Liver (tissue), 9 donors: Measurements from ENCODE around the gene GPR87. TPM values are rescaled to one million over a fixed set of nuclear protein-coding genes. Genes with fewer than 3 reads are reported as not detected.

Experiments
- DNase-seq: peaks from one replicate; pipeline ENCODE4 v3.0.0-alpha.2; 2017; ENCODE audit warnings: low spot score
- H3K27ac ChIP-seq, 2 donors: one replicate each; pipeline ENCODE4 v1.7.0; 2013; ENCODE audit warnings: inconsistent platforms in 2 of 2, low read length in 2 of 2, control low read depth in 1 of 2, low read depth in 1 of 2, mild to moderate bottlenecking in 1 of 2
- H3K27me3 ChIP-seq, 4 donors: one replicate each; pipeline versions ENCODE4 v1.6.1 to v1.7.0; 2013; ENCODE audit warnings: low read length in 3 of 4, inconsistent platforms in 1 of 4, mild to moderate bottlenecking in 1 of 4, moderate library complexity in 1 of 4; ENCODE audit not compliant: control insufficient read depth in 4 of 4, insufficient read depth in 4 of 4
- H3K36me3 ChIP-seq, 4 donors: one replicate each; pipeline versions ENCODE4 v1.6.1 to v1.7.0; 2013; ENCODE audit warnings: low read length in 3 of 4, mild to moderate bottlenecking in 3 of 4, low read depth in 1 of 4, moderate library complexity in 1 of 4; ENCODE audit not compliant: control insufficient read depth in 4 of 4, insufficient read depth in 3 of 4
- H3K4me1 ChIP-seq, 4 donors: one replicate each; pipeline versions ENCODE4 v1.6.1 to v1.7.0; 2013; ENCODE audit warnings: low read length in 3 of 4, mild to moderate bottlenecking in 3 of 4, moderate library complexity in 1 of 4; ENCODE audit not compliant: control insufficient read depth in 4 of 4, insufficient read depth in 4 of 4
- H3K4me3 ChIP-seq, 3 donors: one replicate each; pipeline versions ENCODE4 v1.6.1 to v1.7.0; 2013; ENCODE audit warnings: low read length in 3 of 3, control low read depth in 1 of 3, low read depth in 1 of 3, mild to moderate bottlenecking in 1 of 3
- H3K9ac ChIP-seq, 2 donors: one replicate each; pipeline ENCODE4 v1.7.0; 2013; ENCODE audit warnings: low read length in 2 of 2, mild to moderate bottlenecking in 2 of 2, moderate library complexity in 2 of 2, control low read depth in 1 of 2, low read depth in 1 of 2
- H3K9me3 ChIP-seq, 4 donors: one replicate each; pipeline versions ENCODE4 v1.6.1 to v1.7.0; 2013; ENCODE audit warnings: low read length in 3 of 4; ENCODE audit not compliant: control insufficient read depth in 4 of 4
- EGR1 ChIP-seq, 2 donors: IDR thresholded peaks; 2 replicates each; pipeline ENCODE4 v1.6.1; 2016 to 2018; ENCODE audit warnings: antibody characterized with exemption in 2 of 2, low read depth in 2 of 2
- FOXA2 ChIP-seq: IDR thresholded peaks from 2 replicates; pipeline ENCODE4 v1.6.1; 2016; ENCODE audit warnings: antibody characterized with exemption
- JUND ChIP-seq, 2 donors: IDR thresholded peaks; 2 replicates each; pipeline ENCODE4 v1.6.1; 2016; ENCODE audit warnings: antibody characterized with exemption in 2 of 2
- MAX ChIP-seq: IDR thresholded peaks from 2 replicates; pipeline ENCODE4 v1.6.1; 2016; ENCODE audit warnings: antibody characterized with exemption
- NR2F2 ChIP-seq: IDR thresholded peaks from 2 replicates; pipeline ENCODE4 v1.6.1; 2016; ENCODE audit warnings: antibody characterized with exemption
- RAD21 ChIP-seq, 2 donors: IDR thresholded peaks; 2 replicates each; pipeline ENCODE4 v1.6.1; 2016; ENCODE audit warnings: antibody characterized with exemption in 2 of 2, mild to moderate bottlenecking in 2 of 2
- REST ChIP-seq: IDR thresholded peaks from 2 replicates; pipeline ENCODE4 v1.6.1; 2016; ENCODE audit warnings: antibody characterized with exemption, mild to moderate bottlenecking
- RXRA ChIP-seq, 2 donors: IDR thresholded peaks; 2 replicates each; pipeline ENCODE4 v1.6.1; 2017 to 2018; ENCODE audit warnings: antibody characterized with exemption in 2 of 2, mild to moderate bottlenecking in 1 of 2
- SP1 ChIP-seq: IDR thresholded peaks from 2 replicates; pipeline ENCODE4 v1.6.1; 2018; ENCODE audit warnings: antibody characterized with exemption, mild to moderate bottlenecking
- TAF1 ChIP-seq: conservative IDR thresholded peaks from 2 replicates; pipeline ENCODE4 v1.6.1; 2016; ENCODE audit warnings: antibody characterized with exemption, mild to moderate bottlenecking
- YY1 ChIP-seq: IDR thresholded peaks from 2 replicates; pipeline ENCODE4 v1.6.1; 2016; ENCODE audit warnings: antibody characterized with exemption, mild to moderate bottlenecking
- ZBTB33 ChIP-seq: IDR thresholded peaks from 2 replicates; pipeline ENCODE4 v1.6.1; 2016; ENCODE audit warnings: antibody characterized with exemption
- WGBS: extraction: QIAGEN DNeasy Blood & Tissue Kit; methylation state at CpG from one replicate; pipeline ENCODE4 v1.1.7; 2013; 5-methylcytosine and 5-hydroxymethylcytosine counted together
- polyA plus RNA-seq, 2 donors: library from polyadenylated mRNA; stranded (reverse) in 1 of 2; unstranded in 1 of 2; fragments of 200-250 nt in 1 of 2; fragments of >200 nt in 1 of 2; fragmentation: Nextera tagmentation in 1 of 2; extraction: Ambion mirVana in 1 of 2; gene quantifications; one replicate each; pipeline versions ENCODE4 v1.2.1 to v1.2.3, GENCODE V29; 2013 to 2015
- total RNA-seq, 2 donors: library from RNA; depleted of rRNA; stranded (reverse); fragments of >200 nt; gene quantifications; one replicate each; pipeline ENCODE4 v1.2.3, GENCODE V29; 2014
- TF ChIP-seq, protein P1 (sequence below): fragments of 150-350 bp; IDR thresholded peaks from 2 replicates; pipeline ENCODE4 v1.5.1; 2017; ENCODE audit warnings: improper control_type of control experiment, low read depth, low read length; ENCODE audit not compliant: missing input control
- donor health status: healthy.
- donor health status: healthy.
- donor health status: healthy.
- donor health status: healthy.
- donor health status: healthy.

GPR87 gene
- total and polyA plus RNA-seq, 4 donors, result not detected

- Histone ChIP-seq H3K36me3 (no peaks in the 10 kb centered on the region), H3K4me3 (no peak overlapping the region), H3K27ac (no peak overlapping the region), H3K4me1 (peaks cover 0 to 1% (median 0%) of the 10 kb centered on the region in 4 donors), H3K9ac (no peak overlapping the region), H3K27me3 (no peaks in the 10 kb centered on the region), H3K9me3 (no peaks in the 10 kb centered on the region)
- TF ChIP-seq EGR1 (IDR thresholded peaks at IDR 0.05; ENCODE audit: low read depth in 2 of 2), result no peak
- TF ChIP-seq MAX, result no peak
- TF ChIP-seq NR2F2, result no peak
- no peak for TF ChIP-seq TAF1
- TF ChIP-seq ZBTB33, result no peak
- no peak for TF ChIP-seq REST
- TF ChIP-seq RAD21 (IDR thresholded peaks at IDR 0.05), result no peak
- TF ChIP-seq SP1, result no peak
- TF ChIP-seq FOXA2, result no peak
- no peak for TF ChIP-seq RXRA (IDR thresholded peaks at IDR 0.05)
- TF ChIP-seq YY1, result no peak
- WGBS, result 90% methylated on average over 1 of the region's 1 CpG
- DNase-seq, result no peak
Observed at GRCh38 chr3:151256749-151257148, 59.9 kb downstream of the GPR87 start.

- no peak overlapping the region for H3K27ac ChIP-seq
- H3K4me1 ChIP-seq, result no peaks in the 10 kb centered on the region
- no peaks in the 10 kb centered on the region for H3K36me3 ChIP-seq
- no peak for DNase-seq
- H3K9ac ChIP-seq, result no peak overlapping the region
- no peak overlapping the region for H3K4me3 ChIP-seq
- no peaks in the 10 kb centered on the region for H3K9me3 ChIP-seq
- TF ChIP-seq, protein P1, sequence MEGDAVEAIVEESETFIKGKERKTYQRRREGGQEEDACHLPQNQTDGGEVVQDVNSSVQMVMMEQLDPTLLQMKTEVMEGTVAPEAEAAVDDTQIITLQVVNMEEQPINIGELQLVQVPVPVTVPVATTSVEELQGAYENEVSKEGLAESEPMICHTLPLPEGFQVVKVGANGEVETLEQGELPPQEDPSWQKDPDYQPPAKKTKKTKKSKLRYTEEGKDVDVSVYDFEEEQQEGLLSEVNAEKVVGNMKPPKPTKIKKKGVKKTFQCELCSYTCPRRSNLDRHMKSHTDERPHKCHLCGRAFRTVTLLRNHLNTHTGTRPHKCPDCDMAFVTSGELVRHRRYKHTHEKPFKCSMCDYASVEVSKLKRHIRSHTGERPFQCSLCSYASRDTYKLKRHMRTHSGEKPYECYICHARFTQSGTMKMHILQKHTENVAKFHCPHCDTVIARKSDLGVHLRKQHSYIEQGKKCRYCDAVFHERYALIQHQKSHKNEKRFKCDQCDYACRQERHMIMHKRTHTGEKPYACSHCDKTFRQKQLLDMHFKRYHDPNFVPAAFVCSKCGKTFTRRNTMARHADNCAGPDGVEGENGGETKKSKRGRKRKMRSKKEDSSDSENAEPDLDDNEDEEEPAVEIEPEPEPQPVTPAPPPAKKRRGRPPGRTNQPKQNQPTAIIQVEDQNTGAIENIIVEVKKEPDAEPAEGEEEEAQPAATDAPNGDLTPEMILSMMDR, result no peak
- TF ChIP-seq ZBTB33, result no peak
- no peak for TF ChIP-seq MAX
- TF ChIP-seq RAD21 (IDR thresholded peaks at IDR 0.05), result no peak
- TF ChIP-seq YY1, result no peak
- TF ChIP-seq SP1, result no peak
- TF ChIP-seq EGR1 (IDR thresholded peaks at IDR 0.05; ENCODE audit: low read depth in 2 of 2), result no peak
- no peak for TF ChIP-seq JUND (IDR thresholded peaks at IDR 0.05)
- 35% methylated on average over 3 of the region's 3 CpGs for WGBS
- H3K27me3 ChIP-seq, result no peaks in the 10 kb centered on the region
Observed at GRCh38 chr3:151248772-151249337, 67.8 kb downstream of the GPR87 start.
